ENCODE results near the gene FRMD4B. TPM values are rescaled to one million over a fixed set of nuclear protein-coding genes. Genes with fewer than 3 reads are reported as not detected.

The FRMD4B gene
- total RNA-seq, 1 donor from 2014 or later: 102 TPM

GRCh38 chr3:69160107-69160506 lies 225.8 kb downstream of the FRMD4B start:
- H3K36me3 Mint-ChIP-seq (ENCODE audit: low read depth, unreplicated experiment): no peaks in the 10 kb centered on the region
- H3K27ac Mint-ChIP-seq (ENCODE audit: unreplicated experiment): no peak overlapping the region
- no peaks in the 10 kb centered on the region for H3K9me3 Mint-ChIP-seq (ENCODE audit: unreplicated experiment)
- H3K4me3 Mint-ChIP-seq (ENCODE audit: unreplicated experiment): no peak overlapping the region
- peaks cover 4% of the 10 kb centered on the region for H3K27me3 Mint-ChIP-seq (ENCODE audit: unreplicated experiment)
- TF ChIP-seq CTCF (IDR thresholded peaks at IDR 0.05; ENCODE audit: unreplicated experiment): no peak
- peaks cover 2% of the 10 kb centered on the region for H3K4me1 Mint-ChIP-seq (ENCODE audit: unreplicated experiment)
- no peak for DNase-seq (ENCODE audit: low spot score)

- no peak for DNase-seq (ENCODE audit: low spot score)
- Mint-ChIP-seq H3K4me1 (ENCODE audit: unreplicated experiment) (no peaks in the 10 kb centered on the region), H3K36me3 (ENCODE audit: low read depth, unreplicated experiment) (no peaks in the 10 kb centered on the region), H3K4me3 (ENCODE audit: unreplicated experiment) (no peak overlapping the region), H3K9me3 (ENCODE audit: unreplicated experiment) (no peaks in the 10 kb centered on the region), H3K27me3 (ENCODE audit: unreplicated experiment) (no peaks in the 10 kb centered on the region), H3K27ac (ENCODE audit: unreplicated experiment) (no peak overlapping the region)
- TF ChIP-seq CTCF (IDR thresholded peaks at IDR 0.05; ENCODE audit: unreplicated experiment): no peak
These were observed 236.3 kb downstream of the FRMD4B start for GRCh38 chr3:69149586-69149985.

DNA sequence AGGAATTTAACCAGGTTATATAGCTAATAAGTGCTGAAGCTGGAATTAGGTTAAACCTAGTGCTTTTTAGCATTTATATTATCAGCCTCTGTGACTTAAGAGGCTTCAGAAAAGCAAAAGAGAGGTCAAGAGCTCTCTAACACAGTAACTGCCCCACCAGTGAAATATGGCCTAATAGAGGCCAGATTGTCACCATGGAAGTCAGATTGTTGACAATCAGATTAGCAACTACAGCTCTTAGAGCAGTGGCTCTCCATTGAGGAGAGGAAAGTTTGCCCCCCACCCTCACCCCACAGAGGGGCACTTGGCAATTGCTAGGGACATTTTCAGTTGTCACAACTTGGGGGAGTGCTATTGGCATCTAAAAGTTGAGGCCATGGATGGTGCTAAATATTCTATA lies 240.2 kb downstream of the FRMD4B start:
- no peak for TF ChIP-seq CTCF (IDR thresholded peaks at IDR 0.05; ENCODE audit: unreplicated experiment)
- no peak for DNase-seq (ENCODE audit: low spot score)
- no peaks in the 10 kb centered on the region for H3K9me3 Mint-ChIP-seq (ENCODE audit: unreplicated experiment)
- H3K4me3 Mint-ChIP-seq (ENCODE audit: unreplicated experiment): no peak overlapping the region
- no peaks in the 10 kb centered on the region for H3K36me3 Mint-ChIP-seq (ENCODE audit: low read depth, unreplicated experiment)
- H3K27ac Mint-ChIP-seq (ENCODE audit: unreplicated experiment): no peak overlapping the region
- H3K4me1 Mint-ChIP-seq (ENCODE audit: unreplicated experiment): no peaks in the 10 kb centered on the region
- no peaks in the 10 kb centered on the region for H3K27me3 Mint-ChIP-seq (ENCODE audit: unreplicated experiment)

GRCh38 chr3:69144631-69145245 lies 241.2 kb downstream of the FRMD4B start:
- Mint-ChIP-seq H3K36me3 (ENCODE audit: low read depth, unreplicated experiment) (no peaks in the 10 kb centered on the region), H3K9me3 (ENCODE audit: unreplicated experiment) (no peaks in the 10 kb centered on the region), H3K4me1 (ENCODE audit: unreplicated experiment) (no peaks in the 10 kb centered on the region), H3K4me3 (ENCODE audit: unreplicated experiment) (no peak overlapping the region), H3K27me3 (ENCODE audit: unreplicated experiment) (no peaks in the 10 kb centered on the region), H3K27ac (ENCODE audit: unreplicated experiment) (no peak overlapping the region)
- DNase-seq (ENCODE audit: low spot score): no peak
- no peak for TF ChIP-seq CTCF (IDR thresholded peaks at IDR 0.05; ENCODE audit: unreplicated experiment)

DNA sequence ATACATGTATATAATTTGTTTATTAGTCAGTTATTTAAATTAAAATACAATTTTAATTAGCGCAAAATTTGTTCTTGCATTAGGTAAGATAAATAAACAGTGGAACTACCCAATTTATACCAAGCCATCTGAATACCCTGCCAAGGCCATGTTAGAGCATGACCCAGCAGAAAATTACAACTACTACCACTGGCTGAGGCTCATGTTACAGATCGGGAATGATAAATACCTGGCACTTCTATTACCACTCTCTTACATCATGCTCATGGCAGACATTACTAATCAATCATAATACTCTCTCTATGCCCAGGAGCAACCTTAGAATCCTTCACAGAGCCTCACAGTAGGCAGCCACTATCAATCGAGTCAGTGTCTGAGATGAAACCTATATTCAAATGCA lies 242.3 kb downstream of the FRMD4B start:
- H3K27ac Mint-ChIP-seq (ENCODE audit: unreplicated experiment): no peak overlapping the region
- no peak for TF ChIP-seq CTCF (IDR thresholded peaks at IDR 0.05; ENCODE audit: unreplicated experiment)
- H3K4me3 Mint-ChIP-seq (ENCODE audit: unreplicated experiment): no peak overlapping the region
- no peaks in the 10 kb centered on the region for H3K27me3 Mint-ChIP-seq (ENCODE audit: unreplicated experiment)
- H3K36me3 Mint-ChIP-seq (ENCODE audit: low read depth, unreplicated experiment): no peaks in the 10 kb centered on the region
- H3K9me3 Mint-ChIP-seq (ENCODE audit: unreplicated experiment): no peaks in the 10 kb centered on the region
- no peaks in the 10 kb centered on the region for H3K4me1 Mint-ChIP-seq (ENCODE audit: unreplicated experiment)
- no peak for DNase-seq (ENCODE audit: low spot score)

Measured in endothelial cell (in vitro differentiated cells).